ENCODE results near the gene PARL. TPM values are rescaled to one million over a fixed set of nuclear protein-coding genes. Genes with fewer than 3 reads are reported as not detected.

The PARL gene
- total and polyA plus RNA-seq, 2 of the 8 experiments (the other 6 are each of a cell fraction or from before 2014, with no cell fraction given) = 62.7 to 85.0 TPM

DNA sequence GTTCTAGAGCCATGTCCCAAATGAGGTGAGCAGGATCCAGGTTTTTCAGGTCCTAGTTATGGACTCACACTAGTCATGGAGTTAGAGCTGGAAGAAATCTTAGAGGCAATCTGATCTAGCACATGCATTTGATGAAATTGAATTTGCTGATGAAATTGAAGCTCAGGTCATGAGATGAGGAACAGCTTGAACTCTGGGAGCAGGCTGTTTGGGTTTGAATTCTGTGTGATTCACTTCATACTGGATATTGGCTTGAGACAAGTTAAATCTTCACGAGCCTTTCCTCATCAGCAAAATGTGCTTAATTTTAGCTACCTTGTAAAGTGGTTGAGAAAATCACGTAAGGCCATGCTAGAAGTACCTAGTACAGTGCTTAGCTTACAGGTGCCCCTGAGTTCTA is 33.5 kb upstream of the PARL start (continued):
- TF ChIP-seq SP1 (IDR thresholded peaks at IDR 0.05; ENCODE audit: low read depth, low read length) = no peak

Data from H1 (cell line).